ENCODE measurements around the gene ZNF580. TPM values are rescaled to one million over a fixed set of nuclear protein-coding genes. Genes with fewer than 3 reads are reported as not detected.

The ZNF580 gene
- total RNA-seq, 1 donor from 2014 or later: 163 TPM

DNA sequence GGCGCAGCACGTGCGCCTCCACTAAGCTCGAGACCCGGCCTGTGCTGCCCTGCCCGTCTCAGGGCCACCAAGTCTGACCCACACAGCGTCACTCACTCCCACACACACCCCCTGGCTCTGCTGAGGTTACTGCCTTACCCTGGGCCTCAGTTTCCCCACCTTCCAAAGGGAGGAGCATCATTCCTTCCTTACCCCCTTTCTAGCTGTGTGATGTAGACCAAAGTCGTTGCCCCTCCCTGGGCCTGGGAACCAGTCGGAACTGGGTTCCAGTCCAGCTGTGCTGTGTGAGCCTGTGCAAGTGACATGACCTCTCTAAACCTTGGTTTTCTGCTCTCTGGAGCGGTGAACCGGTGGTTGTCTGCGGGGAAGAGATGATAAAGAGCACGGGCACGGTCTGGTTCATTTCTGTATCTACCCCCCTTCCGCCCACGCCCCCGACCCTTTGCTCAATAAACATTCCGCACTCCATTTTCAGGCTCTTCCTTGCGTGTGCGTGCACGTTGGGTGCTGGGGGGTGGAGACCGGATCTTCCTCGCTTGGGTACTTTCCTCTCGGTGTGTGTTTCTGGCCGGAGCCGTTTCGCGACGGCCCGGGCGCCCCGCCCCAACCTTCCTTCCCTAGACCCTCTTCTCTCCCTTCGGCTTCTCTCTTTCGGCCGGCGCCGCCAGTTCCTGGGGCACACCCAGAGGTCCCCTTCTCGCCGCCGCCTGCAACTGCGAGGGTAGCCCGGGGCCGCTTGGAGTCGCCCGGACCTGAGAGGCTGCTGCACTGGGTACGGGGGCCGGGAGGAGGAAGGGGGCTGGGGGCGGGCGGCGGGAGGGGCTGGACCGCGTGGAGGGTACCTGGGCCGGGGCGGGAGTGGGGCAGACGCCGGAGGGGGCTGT, 2.4 kb downstream of the ZNF580 start, which contains the start of gene ZNF581:
Gene ZNF581 (plus strand): TSS at position 647 of the 884 bp plus-strand sequence. CDS start 923 bp downstream, outside the sequence.
- TF ChIP-seq, protein P1, sequence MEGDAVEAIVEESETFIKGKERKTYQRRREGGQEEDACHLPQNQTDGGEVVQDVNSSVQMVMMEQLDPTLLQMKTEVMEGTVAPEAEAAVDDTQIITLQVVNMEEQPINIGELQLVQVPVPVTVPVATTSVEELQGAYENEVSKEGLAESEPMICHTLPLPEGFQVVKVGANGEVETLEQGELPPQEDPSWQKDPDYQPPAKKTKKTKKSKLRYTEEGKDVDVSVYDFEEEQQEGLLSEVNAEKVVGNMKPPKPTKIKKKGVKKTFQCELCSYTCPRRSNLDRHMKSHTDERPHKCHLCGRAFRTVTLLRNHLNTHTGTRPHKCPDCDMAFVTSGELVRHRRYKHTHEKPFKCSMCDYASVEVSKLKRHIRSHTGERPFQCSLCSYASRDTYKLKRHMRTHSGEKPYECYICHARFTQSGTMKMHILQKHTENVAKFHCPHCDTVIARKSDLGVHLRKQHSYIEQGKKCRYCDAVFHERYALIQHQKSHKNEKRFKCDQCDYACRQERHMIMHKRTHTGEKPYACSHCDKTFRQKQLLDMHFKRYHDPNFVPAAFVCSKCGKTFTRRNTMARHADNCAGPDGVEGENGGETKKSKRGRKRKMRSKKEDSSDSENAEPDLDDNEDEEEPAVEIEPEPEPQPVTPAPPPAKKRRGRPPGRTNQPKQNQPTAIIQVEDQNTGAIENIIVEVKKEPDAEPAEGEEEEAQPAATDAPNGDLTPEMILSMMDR (IDR thresholded peaks at IDR 0.05): no peak
- H3K36me3 ChIP-seq: peaks cover 3 to 10% of the 10 kb centered on the region in 2 donors
- H3K27ac ChIP-seq: peak within 1 kb of the TSS; percentile 89 to 98
- H3K27me3 ChIP-seq: no peaks in the 10 kb centered on the region
- intact Hi-C loops (cut with DNase I): no loop called here
- H3K4me3 ChIP-seq: peak within 1 kb of the TSS; percentile 66 to 82
- H3K4me1 ChIP-seq: peaks cover 20 to 26% of the 10 kb centered on the region in 2 donors
- H3K9me3 ChIP-seq: no peaks in the 10 kb centered on the region
- DNase-seq (ENCODE audit: low spot score in 2 of 2): peak in 1 of 2 donors; percentile 87

DNA sequence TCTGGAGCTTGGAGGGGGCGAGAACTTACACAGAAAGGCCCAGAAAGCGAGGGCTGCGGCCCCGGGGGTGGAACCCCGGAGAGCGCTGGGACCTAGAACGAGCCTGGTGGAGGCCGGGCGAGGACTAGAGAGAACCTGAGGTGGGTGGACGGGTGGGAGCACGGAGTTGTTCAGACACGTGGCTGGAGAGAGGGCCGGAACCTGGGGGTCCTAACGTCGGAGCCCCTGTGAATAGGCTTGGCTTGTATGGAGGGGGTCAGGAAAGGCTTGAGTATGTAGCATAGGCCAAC, 3.0 kb downstream of the ZNF580 start:
- H3K27me3 ChIP-seq: no peaks in the 10 kb centered on the region
- H3K27ac ChIP-seq: peak overlapping the region; percentile 89 to 98
- H3K9me3 ChIP-seq: no peaks in the 10 kb centered on the region
- H3K4me1 ChIP-seq: peaks cover 20 to 22% of the 10 kb centered on the region in 2 donors
- TF ChIP-seq, protein P1 (IDR thresholded peaks at IDR 0.05): no peak
- intact Hi-C loops (cut with DNase I): no loop called here
- peak overlapping the region; percentile 66 to 82 for H3K4me3 ChIP-seq
- H3K36me3 ChIP-seq: peaks cover 3 to 10% of the 10 kb centered on the region in 2 donors
- no peak for DNase-seq (ENCODE audit: low spot score in 2 of 2)

DNA sequence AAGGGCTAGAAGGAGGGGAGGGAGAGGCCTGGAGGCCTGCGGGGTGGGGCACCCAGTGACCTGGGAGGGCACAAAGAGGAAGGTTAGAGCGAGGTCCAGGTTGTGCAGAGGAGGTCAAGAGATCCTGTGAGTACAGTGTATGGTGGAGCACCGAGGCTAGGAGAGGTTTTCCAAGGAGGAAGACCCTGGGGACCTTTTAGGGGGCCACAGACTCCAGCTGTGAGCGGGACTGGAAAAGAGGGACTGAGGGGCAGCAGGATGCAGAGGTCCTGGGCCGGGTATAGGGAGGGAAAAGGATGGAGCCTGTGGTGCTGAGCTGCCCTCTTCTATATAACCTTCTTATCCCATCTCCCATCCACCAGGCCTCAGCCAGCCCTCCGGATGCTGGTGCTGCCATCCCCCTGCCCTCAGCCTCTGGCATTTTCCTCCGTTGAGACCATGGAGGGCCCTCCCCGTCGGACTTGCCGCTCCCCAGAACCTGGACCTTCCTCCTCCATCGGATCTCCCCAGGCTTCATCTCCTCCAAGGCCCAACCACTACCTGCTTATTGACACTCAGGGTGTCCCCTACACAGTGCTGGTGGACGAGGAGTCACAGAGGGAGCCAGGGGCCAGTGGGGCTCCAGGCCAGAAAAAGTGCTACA, 3.5 kb downstream of the ZNF580 start:
- H3K27ac ChIP-seq: peak overlapping the region; percentile 89 to 98
- intact Hi-C loops (cut with DNase I): no loop called here
- H3K27me3 ChIP-seq: no peaks in the 10 kb centered on the region
- H3K4me3 ChIP-seq: peak overlapping the region; percentile 66 to 82
- peaks cover 3 to 10% of the 10 kb centered on the region in 2 donors for H3K36me3 ChIP-seq
- TF ChIP-seq, protein P1 (IDR thresholded peaks at IDR 0.05): no peak
- peaks cover 20 to 22% of the 10 kb centered on the region in 2 donors for H3K4me1 ChIP-seq
- DNase-seq (ENCODE audit: low spot score in 2 of 2): no peak
- H3K9me3 ChIP-seq: no peaks in the 10 kb centered on the region

DNA sequence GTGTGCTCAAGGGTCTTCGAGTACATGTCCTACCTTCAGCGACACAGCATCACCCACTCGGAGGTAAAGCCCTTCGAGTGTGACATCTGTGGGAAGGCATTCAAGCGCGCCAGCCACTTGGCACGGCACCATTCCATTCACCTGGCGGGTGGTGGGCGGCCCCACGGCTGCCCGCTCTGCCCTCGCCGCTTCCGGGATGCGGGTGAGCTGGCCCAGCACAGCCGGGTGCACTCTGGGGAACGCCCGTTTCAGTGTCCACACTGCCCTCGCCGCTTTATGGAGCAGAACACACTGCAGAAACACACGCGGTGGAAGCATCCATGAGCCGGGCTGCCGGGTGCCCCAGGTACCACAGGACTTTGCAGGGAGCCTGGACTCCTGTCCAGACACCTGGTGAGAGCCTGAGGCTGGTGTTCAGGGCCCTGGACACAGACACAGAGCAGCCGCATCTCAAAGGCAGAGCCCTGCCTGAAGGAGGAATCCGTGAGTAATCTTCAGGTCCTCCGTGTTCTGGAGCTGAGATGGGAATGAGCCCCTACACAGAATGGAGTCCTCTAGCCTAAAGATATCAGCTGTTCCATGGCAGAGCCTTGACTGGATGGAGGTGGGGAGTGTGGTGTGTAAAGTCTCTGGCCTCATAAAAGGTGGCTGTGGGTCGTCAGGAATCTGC, 4.2 kb downstream of the ZNF580 start:
- Histone ChIP-seq H3K4me3 (peak overlapping the region in 1 of 2 donors; percentile 82), H3K4me1 (peaks cover 16 to 17% of the 10 kb centered on the region in 2 donors), H3K9me3 (no peaks in the 10 kb centered on the region), H3K27me3 (no peaks in the 10 kb centered on the region), H3K36me3 (peaks cover 3 to 10% of the 10 kb centered on the region in 2 donors), H3K27ac (no peak overlapping the region)
- intact Hi-C loops (cut with DNase I): loop anchor here (5.0 kb wide), 1 partner anchor 258 kb away; the partner anchor contains the start of gene RPL28
- TF ChIP-seq, protein P1 (IDR thresholded peaks at IDR 0.05): no peak
- DNase-seq (ENCODE audit: low spot score in 2 of 2): no peak

DNA sequence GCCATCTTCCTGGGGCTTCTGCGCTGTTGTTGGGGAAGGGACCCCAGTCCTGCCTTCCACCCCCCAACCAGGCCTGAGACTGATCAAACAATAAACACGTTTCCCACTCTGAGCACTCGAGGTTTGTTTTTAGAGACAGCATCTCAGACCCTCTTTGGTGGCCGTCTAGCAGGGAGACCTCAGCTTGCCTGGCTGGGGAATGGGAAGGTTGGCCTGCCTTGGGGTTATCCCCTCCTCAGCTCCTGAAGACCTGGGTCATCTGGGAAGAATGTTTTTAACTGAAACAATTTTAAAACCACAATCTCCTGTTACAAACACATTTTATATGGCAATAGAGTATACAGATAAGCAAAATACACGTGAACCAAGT, 4.7 kb downstream of the ZNF580 start:
- no peaks in the 10 kb centered on the region for H3K9me3 ChIP-seq
- no peaks in the 10 kb centered on the region for H3K27me3 ChIP-seq
- intact Hi-C loops (cut with DNase I): loop anchor here (5.0 kb wide), 1 partner anchor 258 kb away; the partner anchor contains the start of gene RPL28
- no peak for DNase-seq (ENCODE audit: low spot score in 2 of 2)
- peaks cover 3 to 10% of the 10 kb centered on the region in 2 donors for H3K36me3 ChIP-seq
- peaks cover 11 to 16% of the 10 kb centered on the region in 2 donors for H3K4me1 ChIP-seq
- H3K4me3 ChIP-seq: no peak overlapping the region
- TF ChIP-seq, protein P1 (IDR thresholded peaks at IDR 0.05): no peak
- no peak overlapping the region for H3K27ac ChIP-seq

Data from ascending aorta (tissue), 2 donors.